ENCODE results near the gene PHACTR1.

The PHACTR1 gene

DNA sequence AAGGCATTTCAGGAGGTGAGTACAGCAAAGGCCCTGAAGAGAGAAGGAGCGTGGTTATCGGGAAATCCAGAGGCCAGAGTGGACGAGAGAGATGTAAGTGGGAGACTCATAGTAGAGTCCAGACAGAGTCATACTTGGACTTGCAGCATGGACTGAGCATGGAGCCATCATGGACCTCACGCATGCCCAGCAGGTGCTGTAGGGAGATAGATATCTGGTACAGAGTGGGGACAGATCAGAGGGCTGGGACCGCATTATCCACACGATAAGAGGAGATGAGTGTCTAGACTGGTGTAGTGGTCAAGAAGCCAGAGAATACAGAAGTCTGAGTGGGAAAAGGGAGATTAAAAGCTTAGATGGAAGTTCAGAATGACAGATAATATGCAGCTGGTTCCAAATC, 484.8 kb downstream of the PHACTR1 start:
- DNase-seq = no peak

DNA sequence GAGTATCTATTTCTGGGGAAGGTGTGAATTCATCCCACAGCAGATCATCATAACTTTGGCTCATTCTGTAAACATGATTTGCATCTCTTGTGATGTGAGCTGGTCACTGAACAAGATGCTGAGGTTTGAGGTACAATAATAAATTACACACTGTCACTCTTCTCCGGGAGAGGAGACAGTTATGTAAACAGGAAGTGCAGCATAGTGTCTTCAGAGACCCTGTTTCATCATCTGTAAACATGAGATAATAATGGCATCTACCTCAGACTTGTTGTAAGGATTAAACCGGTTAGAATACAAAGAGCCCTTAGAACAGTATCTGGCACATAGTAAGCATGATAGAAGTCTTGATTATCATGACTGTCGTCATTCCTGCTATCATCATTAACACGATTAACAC, 486.6 kb downstream of the PHACTR1 start:
- DNase-seq = no peak

- no peak for DNase-seq
These were observed 488.5 kb downstream of the PHACTR1 start for GRCh38 chr6:13205106-13205505.

GRCh38 chr6:13212096-13212495, 495.5 kb downstream of the PHACTR1 start:
- DNase-seq = no peak

- DNase-seq = no peak
These were observed 496.0 kb downstream of the PHACTR1 start for GRCh38 chr6:13212538-13212937.

GRCh38 chr6:13215390-13215789, 498.8 kb downstream of the PHACTR1 start:
- DNase-seq = no peak

DNA sequence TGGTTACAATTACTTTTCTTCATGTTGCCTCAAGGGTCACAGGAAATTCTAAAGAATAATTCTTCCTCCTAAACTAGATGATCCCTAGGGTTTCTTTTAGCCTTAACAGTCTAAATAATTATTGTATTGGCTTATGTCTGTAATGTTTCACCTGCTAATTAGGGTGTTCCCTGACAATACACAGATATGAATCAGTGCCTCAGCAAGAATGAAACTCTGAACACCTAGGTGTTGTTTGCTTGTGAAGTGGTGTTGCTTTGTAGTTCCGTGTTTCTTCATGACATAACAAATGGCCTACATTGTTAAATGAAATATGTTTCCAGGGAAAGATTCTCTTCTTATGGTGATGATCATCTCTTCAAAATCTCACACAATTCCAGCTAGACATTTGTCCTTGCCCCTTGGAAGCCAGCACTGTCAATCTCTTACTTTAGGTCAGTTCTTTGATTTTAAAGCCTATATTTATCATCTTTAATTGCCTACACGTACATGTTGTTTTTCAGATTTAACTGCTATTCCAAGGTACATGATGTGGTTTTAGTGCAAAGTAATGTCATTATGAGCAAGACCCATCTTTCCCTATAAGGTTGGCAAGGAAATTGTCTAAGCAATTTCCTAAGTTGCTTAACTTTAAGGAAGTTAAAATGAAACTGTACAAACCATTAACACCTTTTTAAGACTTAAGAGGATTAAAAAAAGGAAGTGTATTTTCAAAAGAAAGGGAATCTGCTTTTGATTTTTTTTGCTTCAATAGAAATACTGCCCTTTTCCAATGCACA, 499.9 kb downstream of the PHACTR1 start:
- DNase-seq = no peak

GRCh38 chr6:13217206-13217905, 500.8 kb downstream of the PHACTR1 start:
- DNase-seq = peak; percentile 5

GRCh38 chr6:13220266-13220665, 503.7 kb downstream of the PHACTR1 start:
- DNase-seq = no peak

DNA sequence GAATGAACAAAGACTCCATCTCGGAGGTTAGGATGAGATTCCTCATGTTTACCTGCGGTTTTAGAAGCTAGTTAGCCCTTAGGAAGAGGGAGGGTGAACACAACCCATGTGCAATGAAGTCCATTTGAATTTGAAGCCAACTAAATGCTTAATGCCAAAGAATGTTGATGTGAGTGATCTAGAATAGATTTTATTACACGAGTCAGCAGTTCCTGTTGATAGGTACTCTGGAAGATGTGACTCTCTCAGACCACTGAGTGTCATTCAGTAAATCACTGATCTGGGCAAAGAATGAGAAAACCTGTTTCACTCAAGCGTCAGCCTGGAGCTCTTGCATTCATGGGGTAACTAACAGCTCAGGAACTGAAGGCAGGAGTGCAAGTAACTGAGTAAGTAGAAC, 505.5 kb downstream of the PHACTR1 start:
- no peak for DNase-seq

- no peak for DNase-seq
These were observed 509.5 kb downstream of the PHACTR1 start for GRCh38 chr6:13226071-13226470.

- DNase-seq = no peak
These were observed 512.0 kb downstream of the PHACTR1 start for GRCh38 chr6:13228264-13229204.

- no peak for DNase-seq
These were observed 512.9 kb downstream of the PHACTR1 start for GRCh38 chr6:13229205-13230085.

- no peak for DNase-seq
These were observed 516.5 kb downstream of the PHACTR1 start for GRCh38 chr6:13233106-13233505.

GRCh38 chr6:13234130-13234529, 517.6 kb downstream of the PHACTR1 start:
- no peak for DNase-seq

DNA sequence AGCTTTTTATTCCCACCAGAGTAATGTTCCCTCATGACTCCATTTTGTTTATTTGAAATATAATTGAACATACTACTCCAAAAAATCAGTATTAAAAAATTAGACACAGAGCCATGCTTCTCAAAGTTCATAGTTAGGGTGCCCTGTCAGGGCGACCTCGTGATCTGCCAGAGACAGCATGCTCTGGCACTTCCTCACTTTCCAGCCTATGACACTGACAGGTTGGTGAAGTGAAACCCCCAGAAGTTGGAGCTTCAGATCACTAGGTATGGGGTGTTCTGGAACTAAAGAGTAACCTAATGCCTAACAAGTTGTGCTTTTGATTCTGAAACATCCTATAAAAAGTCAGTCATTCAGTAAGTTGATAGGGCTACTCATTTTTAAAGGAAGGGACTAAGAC, 518.8 kb downstream of the PHACTR1 start:
- no peak for DNase-seq

GRCh38 chr6:13237318-13237717, 520.8 kb downstream of the PHACTR1 start:
- no peak for DNase-seq

GRCh38 chr6:13238017-13238416, 521.5 kb downstream of the PHACTR1 start:
- no peak for DNase-seq

DNA sequence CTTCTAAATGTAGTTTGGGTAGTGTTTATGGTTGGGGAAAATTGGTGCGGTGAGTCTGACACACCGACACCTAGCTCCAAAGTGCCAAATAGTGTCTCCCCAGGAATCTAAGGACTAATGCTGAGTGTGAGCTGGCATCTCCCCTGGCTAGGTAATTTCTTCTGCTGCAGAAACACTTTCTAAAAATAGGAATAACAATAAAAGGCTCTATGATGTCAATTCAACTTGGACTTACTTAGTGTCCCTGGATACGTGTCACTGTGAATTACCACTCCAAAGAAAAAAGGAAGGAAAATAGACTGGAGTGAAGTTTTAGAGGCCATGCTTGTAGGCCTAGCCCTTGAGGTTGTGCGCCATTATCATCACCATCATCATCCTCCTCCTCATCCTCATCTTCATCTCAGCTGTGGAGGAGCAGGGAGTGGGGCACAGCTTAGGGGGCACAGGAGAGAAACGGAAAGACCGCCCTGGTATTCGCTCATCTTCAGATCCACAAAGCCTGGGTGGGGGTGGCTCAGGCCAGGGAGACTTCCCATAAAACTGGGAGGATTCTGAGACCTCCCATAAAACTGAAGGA, 522.2 kb downstream of the PHACTR1 start:
- DNase-seq = no peak

DNA sequence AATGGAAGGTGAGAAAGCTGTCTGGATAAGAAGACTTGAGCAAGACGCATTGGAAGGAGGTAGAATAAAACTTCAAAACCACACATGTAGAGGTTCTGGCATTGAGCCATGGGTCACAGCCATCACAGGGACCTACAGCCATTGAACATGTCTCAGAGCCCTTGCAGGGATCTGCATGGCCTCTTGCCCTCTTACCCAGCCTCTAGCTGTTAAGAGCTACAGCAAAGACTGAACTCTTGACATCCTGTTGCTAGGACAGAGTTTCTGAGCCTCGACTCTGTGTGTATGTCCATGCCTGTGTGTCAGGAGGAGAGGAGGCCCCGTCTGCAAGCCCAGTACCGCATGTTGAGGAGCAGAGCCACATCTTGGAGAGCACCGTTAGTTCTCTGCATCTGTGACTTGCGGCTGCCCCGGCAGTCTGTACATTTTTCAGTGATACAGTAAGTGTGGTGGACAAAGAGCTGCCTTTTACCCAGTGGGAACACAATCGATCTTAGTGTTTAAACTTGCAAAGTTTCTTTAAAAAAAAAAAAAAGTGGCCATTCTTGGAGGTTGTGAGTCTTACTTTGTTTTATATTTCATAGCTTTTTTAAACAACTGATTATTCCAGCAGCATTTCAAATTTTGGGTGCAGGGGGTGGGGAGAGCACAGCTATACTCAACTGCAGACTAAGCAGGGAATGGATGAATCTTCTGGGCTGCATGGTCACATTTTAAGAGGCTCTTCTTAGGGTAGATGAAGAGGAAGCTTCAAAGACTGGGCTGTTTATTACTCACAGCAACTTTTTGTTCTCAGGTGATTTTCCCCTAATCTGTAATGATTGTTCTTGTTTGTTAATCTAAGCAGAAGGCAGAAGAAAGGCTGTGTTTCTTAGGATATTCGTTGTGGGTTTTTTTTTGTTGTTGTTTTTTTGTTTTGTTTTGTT, 523.2 kb downstream of the PHACTR1 start:
- no peak for DNase-seq
